Smooth muscle cell (in vitro differentiated cells): ENCODE measurements around the gene XPO6. TPM values are rescaled to one million over a fixed set of nuclear protein-coding genes. Genes with fewer than 3 reads are reported as not detected.
A peak's percentile ranks its signal among the peaks of the same experiment; 100 is the strongest.

Experiments used
- DNase-seq: peaks from one replicate; lab custom pipeline; 2025; ENCODE audit not compliant: unreplicated experiment; lab: John Stamatoyannopoulos, UW
- H2AFZ ChIP-seq: fragments of 200-600 bp; sonication (generic); 2 replicates; pipeline ENCODE4 v1.6.0; 2016; ENCODE audit warnings: antibody characterized with exemption, low read depth, mild to moderate bottlenecking
- H3F3A ChIP-seq: fragments of 200-600 bp; sonication (generic); 2 replicates; pipeline ENCODE4 v1.6.0; 2017; ENCODE audit warnings: antibody characterized with exemption, low read depth
- H3K27ac ChIP-seq: fragments of 200-600 bp; sonication (generic); 2 replicates; pipeline ENCODE4 v1.5.1; 2016; ENCODE audit warnings: low read depth, mild to moderate bottlenecking
- H3K27me3 ChIP-seq: fragments of 200-600 bp; sonication (generic); 2 replicates; pipeline ENCODE4 v1.6.1; 2016; ENCODE audit warnings: low read depth, mild to moderate bottlenecking
- H3K36me3 ChIP-seq: fragments of 200-600 bp; sonication (generic); 2 replicates; pipeline ENCODE4 v1.5.1; 2016; ENCODE audit warnings: low read depth
- H3K4me1 ChIP-seq: fragments of 200-600 bp; sonication (generic); 2 replicates; pipeline ENCODE4 v1.5.1; 2016; ENCODE audit warnings: low read depth
- H3K4me2 ChIP-seq: fragments of 200-600 bp; sonication (generic); 2 replicates; pipeline ENCODE4 v1.6.0; 2016; ENCODE audit warnings: mild to moderate bottlenecking
- H3K4me3 ChIP-seq: fragments of 200-600 bp; sonication (generic); 2 replicates; pipeline ENCODE4 v1.5.1; 2016; ENCODE audit warnings: mild to moderate bottlenecking
- H3K79me2 ChIP-seq: fragments of 200-600 bp; sonication (generic); 2 replicates; pipeline ENCODE4 v1.6.0; 2016; ENCODE audit warnings: low read depth, mild to moderate bottlenecking
- H3K9ac ChIP-seq: fragments of 200-600 bp; sonication (generic); 2 replicates; pipeline ENCODE4 v1.6.0; 2016; ENCODE audit warnings: low read depth
- H3K9me3 ChIP-seq: fragments of 200-600 bp; sonication (generic); replicated peaks from 2 replicates; pipeline ENCODE4 v1.5.1; 2016; ENCODE audit warnings: low read depth
- H4K20me1 ChIP-seq: fragments of 200-600 bp; sonication (generic); 2 replicates; pipeline ENCODE4 v1.6.0; 2016; ENCODE audit warnings: low read depth
- WGBS: methylation state at CpG from one replicate; pipeline ENCODE4 v1.1.7; 2016; ENCODE audit warnings: low lambda C conversion rate; 5-methylcytosine and 5-hydroxymethylcytosine counted together
- polyA plus RNA-seq: library from polyadenylated mRNA; unstranded; fragments of >200 nt; fragmentation: Nextera tagmentation; extraction: Ambion mirVana; gene quantifications from 2 replicates; pipeline ENCODE4 v1.2.1, GENCODE V29; 2016
- total RNA-seq: library from RNA; depleted of rRNA; stranded (reverse); fragments of >200 nt; gene quantifications from 2 replicates; pipeline ENCODE4 v1.2.3, GENCODE V29; 2014
- TF ChIP-seq, protein P1 (sequence below): fragments of 200-600 bp; sonication (generic); IDR thresholded peaks from 2 replicates; pipeline ENCODE4 v1.5.1; 2017; ENCODE audit warnings: borderline replicate concordance, mild to moderate bottlenecking, antibody characterized with exemption; ENCODE audit not compliant: insufficient read depth, poor library complexity, severe bottlenecking

XPO6 gene
- total and polyA plus RNA-seq, 2 experiments from 2014 or later, result 42.1 to 82.1 TPM

DNA sequence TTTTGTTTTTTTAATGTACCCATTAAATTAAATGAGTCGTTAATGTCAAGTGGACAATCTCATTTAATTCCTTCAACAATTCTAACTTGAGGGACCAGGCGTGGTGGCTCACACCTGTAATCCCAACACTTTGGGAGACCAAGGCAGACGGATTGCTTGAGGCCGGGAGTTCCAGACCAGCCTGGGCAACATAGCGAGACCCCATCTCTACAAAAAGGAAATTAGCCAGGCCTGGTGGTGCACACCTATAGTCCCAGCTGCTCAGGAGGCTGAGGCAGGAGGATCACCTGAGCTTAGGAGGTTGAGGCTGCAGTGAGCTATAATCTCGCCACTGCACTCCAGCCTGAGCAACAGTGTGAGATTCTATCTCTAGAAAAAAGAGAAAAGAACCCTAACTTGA, 127.6 kb downstream of the XPO6 start:
- WGBS, result 97% methylated on average over 6 of the region's 6 CpGs
- DNase-seq, result no peak
- no peaks in the 10 kb centered on the region for H3K27me3 ChIP-seq

DNA sequence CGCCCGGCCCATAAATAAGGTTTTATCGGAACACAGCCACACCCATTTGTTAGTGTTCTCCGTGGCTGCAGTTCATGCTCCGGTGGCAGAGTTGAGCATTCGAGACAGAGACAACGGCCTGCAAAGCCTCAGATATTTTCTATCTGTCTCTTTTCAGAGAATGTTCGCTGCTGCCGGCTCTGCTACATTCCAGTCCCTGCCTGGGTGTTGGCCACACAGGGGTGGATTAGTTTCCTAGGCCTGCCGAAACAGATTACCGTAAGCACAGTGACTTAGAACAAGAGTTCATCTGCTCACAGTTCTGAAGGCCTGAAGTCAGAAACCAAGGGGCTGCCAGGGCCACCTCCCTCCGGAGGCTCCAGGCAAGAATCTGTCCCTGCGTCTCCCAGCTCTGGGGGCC, 129.1 kb downstream of the XPO6 start:
- no peaks in the 10 kb centered on the region for H4K20me1 ChIP-seq
- H3K9ac ChIP-seq, result no peak overlapping the region
- WGBS, result 28% methylated on average over 13 of the region's 13 CpGs
- DNase-seq, result no peak
- H3F3A ChIP-seq, result no peaks in the 10 kb centered on the region
- no peaks in the 10 kb centered on the region for H3K79me2 ChIP-seq
- H3K27ac ChIP-seq, result peak overlapping the region; percentile 50
- H3K4me3 ChIP-seq, result peak overlapping the region; percentile 5
- H3K36me3 ChIP-seq, result no peaks in the 10 kb centered on the region
- H3K4me2 ChIP-seq, result peak overlapping the region; percentile 61
- peaks cover 9% of the 10 kb centered on the region for H3K4me1 ChIP-seq
- H3K9me3 ChIP-seq, result no peaks in the 10 kb centered on the region
- TF ChIP-seq, protein P1, sequence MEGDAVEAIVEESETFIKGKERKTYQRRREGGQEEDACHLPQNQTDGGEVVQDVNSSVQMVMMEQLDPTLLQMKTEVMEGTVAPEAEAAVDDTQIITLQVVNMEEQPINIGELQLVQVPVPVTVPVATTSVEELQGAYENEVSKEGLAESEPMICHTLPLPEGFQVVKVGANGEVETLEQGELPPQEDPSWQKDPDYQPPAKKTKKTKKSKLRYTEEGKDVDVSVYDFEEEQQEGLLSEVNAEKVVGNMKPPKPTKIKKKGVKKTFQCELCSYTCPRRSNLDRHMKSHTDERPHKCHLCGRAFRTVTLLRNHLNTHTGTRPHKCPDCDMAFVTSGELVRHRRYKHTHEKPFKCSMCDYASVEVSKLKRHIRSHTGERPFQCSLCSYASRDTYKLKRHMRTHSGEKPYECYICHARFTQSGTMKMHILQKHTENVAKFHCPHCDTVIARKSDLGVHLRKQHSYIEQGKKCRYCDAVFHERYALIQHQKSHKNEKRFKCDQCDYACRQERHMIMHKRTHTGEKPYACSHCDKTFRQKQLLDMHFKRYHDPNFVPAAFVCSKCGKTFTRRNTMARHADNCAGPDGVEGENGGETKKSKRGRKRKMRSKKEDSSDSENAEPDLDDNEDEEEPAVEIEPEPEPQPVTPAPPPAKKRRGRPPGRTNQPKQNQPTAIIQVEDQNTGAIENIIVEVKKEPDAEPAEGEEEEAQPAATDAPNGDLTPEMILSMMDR, result no peak
- H2AFZ ChIP-seq, result no peak overlapping the region
- H3K27me3 ChIP-seq, result no peaks in the 10 kb centered on the region

More for the DNA sequence above, 127.6 kb downstream of the XPO6 start:
- TF ChIP-seq, protein P1, result no peak
- no peak overlapping the region for H3K4me2 ChIP-seq
- no peaks in the 10 kb centered on the region for H3K9me3 ChIP-seq
- H2AFZ ChIP-seq, result no peak overlapping the region
- no peaks in the 10 kb centered on the region for H3K36me3 ChIP-seq
- no peaks in the 10 kb centered on the region for H4K20me1 ChIP-seq
- H3K4me3 ChIP-seq, result no peak overlapping the region
- no peaks in the 10 kb centered on the region for H3F3A ChIP-seq
- no peaks in the 10 kb centered on the region for H3K79me2 ChIP-seq
- H3K9ac ChIP-seq, result no peak overlapping the region
- peaks cover 9% of the 10 kb centered on the region for H3K4me1 ChIP-seq
- no peak overlapping the region for H3K27ac ChIP-seq

DNA sequence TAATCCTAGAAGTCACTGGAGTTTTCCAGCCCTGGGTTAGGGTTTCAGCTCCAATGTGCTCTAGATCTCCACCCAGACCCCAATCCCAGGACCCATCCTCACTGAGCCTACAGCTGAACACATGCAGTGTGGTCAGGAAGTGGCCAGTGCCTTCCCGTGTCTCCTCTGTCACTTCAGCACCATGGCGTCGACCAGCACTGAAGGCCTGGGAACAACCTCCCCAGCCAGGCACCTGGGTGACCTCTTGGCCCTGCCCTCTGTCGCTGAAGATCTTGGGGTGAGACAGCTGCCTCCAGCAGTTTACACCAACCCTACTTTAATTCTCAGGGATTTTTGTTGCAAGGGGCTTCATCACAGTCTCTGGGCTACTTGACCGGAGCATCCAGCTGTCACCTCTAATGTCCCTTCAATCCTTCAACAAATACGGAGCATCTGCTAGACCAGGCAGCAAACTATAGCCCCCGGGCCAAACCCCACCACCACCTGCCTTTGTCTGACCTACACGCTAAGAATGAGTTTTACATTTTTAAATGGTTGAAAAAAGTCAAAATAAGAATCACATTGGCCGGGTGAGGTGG, 130.3 kb downstream of the XPO6 start:
- Histone ChIP-seq H3K27me3 (no peaks in the 10 kb centered on the region), H2AFZ (no peak overlapping the region), H3K9me3 (no peaks in the 10 kb centered on the region), H3K27ac (no peak overlapping the region), H3K4me3 (no peak overlapping the region), H3K36me3 (no peaks in the 10 kb centered on the region), H3K4me1 (peaks cover 9% of the 10 kb centered on the region), H3F3A (no peaks in the 10 kb centered on the region), H4K20me1 (no peaks in the 10 kb centered on the region), H3K4me2 (no peak overlapping the region), H3K9ac (no peak overlapping the region), H3K79me2 (no peaks in the 10 kb centered on the region)
- no peak for DNase-seq
- 88% methylated on average over 9 of the region's 9 CpGs for WGBS
- TF ChIP-seq, protein P1, result no peak

DNA sequence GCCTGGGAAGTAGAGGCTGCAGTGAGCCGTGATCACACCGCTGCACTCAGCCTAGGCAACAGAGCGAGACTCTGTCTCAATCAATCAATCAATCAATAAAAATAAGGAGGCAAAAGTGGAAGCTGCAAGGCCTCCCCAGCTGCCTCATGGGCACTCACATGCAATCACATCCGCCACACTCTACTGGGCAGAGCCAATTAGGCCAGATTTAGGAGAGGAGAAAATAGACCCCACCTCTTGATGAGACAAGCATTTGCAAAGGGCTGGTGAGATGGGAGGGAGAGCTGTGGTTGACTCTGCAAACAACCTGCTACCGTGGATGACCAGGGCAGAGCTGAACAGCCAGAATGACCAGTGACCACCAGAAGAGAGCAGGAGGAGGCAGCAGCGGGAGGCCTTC, 133.5 kb downstream of the XPO6 start:
- Histone ChIP-seq H3K4me1 (peaks cover 9% of the 10 kb centered on the region), H3K9ac (no peak overlapping the region), H3K79me2 (no peaks in the 10 kb centered on the region), H3K36me3 (no peaks in the 10 kb centered on the region), H2AFZ (no peak overlapping the region), H4K20me1 (no peaks in the 10 kb centered on the region), H3K27me3 (no peaks in the 10 kb centered on the region), H3K9me3 (no peaks in the 10 kb centered on the region), H3K27ac (no peak overlapping the region), H3K4me3 (no peak overlapping the region), H3F3A (no peaks in the 10 kb centered on the region), H3K4me2 (no peak overlapping the region)
- WGBS, result 91% methylated on average over 6 of the region's 6 CpGs
- TF ChIP-seq, protein P1, result no peak
- DNase-seq, result no peak
